Measurements from ENCODE around the gene DBI.

DBI gene

GRCh38 chr2:119366649-119367471, at the start of gene DBI, which contains the start of gene C2orf76:
Gene DBI, plus strand, starts transcription at chr2:119366977. Its CDS starts 75 bp downstream, at chr2:119367052.
Gene C2orf76, minus strand, starts transcription at chr2:119366834. Its CDS starts 26,875 bp downstream, at chr2:119339959.
- peak; percentile 86 for DNase-seq (ENCODE audit: low read depth)

DNA sequence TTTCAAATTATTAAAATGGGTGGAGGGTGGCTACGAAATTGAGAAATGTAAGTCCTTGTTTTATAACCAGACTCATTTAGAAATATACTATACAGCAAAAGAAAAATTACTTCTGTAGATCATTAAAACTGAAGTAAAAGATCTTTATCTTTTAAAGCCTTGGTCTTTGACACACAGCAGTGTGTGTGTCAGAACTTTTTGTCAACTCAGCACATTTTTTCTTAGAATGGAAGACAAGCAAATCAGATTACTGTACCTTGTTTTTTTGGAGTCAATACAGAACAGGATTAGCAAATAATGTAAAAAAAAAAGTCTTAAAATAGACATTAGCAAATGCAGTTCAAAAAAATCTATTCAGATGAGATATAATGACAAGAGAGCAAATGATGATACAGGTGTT, 49.2 kb upstream of the DBI start:
- DNase-seq (ENCODE audit: low read depth): no peak

GRCh38 chr2:119319593-119319992, 47.2 kb upstream of the DBI start:
- DNase-seq (ENCODE audit: low read depth): no peak

DNA sequence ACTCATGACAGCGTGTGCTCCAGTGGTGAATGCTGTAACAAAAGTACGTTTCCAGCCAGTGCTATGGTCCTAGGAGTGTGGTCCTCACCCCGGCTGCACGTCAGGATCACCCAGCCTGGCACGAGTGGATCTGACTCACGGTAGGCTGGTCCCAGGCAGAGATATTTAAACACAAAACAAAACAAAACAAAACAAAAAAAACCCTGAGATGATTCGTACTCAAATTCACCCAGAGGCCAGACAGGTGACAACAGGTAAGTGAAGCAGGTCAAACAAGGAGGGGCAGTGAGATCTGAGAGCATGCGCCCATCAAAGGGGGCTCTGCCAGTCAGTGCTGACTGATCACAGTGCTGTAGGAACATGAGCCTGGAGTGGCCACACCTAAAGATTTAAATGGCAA, 43.3 kb upstream of the DBI start:
- no peak for DNase-seq (ENCODE audit: low read depth)

DNA sequence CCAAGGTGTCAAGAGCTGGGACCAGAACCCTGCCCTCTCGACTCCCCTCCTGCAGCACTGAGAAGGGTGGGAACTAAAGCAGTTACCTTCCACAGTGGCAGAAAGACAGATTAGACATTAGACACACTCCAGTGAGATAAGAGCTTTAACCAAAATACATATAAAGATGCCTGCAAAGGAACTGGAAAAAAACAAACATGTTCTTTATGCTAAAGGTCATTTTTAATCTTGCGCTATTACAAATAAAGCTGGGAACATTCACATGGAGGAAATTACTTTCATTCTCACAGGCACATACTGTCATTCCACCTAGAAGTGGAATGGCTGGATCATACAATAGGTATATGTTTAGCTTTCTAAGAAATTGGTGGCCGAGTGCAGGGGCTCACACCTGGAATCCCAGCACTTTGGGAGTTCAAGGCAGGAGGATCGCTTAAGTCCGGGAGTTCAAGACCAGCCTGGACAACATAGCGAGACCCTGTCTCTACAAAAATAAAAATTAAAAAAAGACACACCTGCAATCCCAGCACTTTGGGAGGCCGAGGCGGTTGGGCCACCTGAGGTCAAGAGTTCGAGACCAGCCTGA, 42.0 kb upstream of the DBI start:
- no peak for DNase-seq (ENCODE audit: low read depth)

DNA sequence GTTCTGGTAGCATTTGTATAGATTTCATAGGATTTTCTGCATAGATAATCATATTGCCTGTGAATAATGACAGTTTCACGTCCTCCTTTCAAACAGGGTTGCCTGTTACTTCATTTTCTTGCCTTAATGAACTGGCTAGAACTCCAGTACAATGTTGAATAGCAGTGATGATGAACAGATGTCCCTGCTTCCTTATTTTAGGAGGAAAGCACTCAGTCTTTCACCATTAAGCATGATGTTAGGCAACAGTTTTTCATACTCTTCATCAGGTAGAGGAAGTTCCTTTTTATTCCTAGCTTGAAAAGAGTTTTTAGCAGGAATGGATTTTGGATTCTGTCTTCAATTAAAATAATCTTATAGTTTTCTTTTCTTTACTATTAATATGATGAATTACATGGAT, 39.8 kb upstream of the DBI start:
- DNase-seq (ENCODE audit: low read depth): no peak

- no peak for DNase-seq (ENCODE audit: low read depth)
These were observed 39.3 kb upstream of the DBI start for GRCh38 chr2:119327431-119327830.

DNA sequence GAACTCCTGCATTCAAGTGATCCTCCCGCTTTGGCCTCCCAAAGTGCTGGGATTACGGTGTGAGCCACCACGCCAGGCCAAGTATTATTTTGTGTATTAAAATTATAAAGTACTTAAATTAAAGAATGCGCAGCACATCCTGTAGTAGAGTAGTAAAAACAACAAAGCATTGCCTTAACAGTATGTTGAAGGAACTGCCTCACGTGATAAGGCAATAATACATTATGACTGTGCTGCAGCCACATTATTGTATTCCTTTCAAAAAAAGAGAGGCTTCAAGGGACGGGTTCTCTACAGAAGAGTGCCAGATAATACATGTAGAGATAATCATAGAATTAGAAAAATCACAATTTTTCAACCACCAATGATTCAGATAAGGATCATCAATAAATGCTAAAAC, 33.8 kb upstream of the DBI start:
- no peak for DNase-seq (ENCODE audit: low read depth)

- no peak for DNase-seq (ENCODE audit: low read depth)
These were observed 33.4 kb upstream of the DBI start for GRCh38 chr2:119333360-119333759.

GRCh38 chr2:119333833-119334232, 32.9 kb upstream of the DBI start:
- DNase-seq (ENCODE audit: low read depth): no peak

- DNase-seq (ENCODE audit: low read depth): no peak
These were observed 29.0 kb upstream of the DBI start for GRCh38 chr2:119337749-119338148.

GRCh38 chr2:119338272-119338671, 28.5 kb upstream of the DBI start:
- no peak for DNase-seq (ENCODE audit: low read depth)

DNA sequence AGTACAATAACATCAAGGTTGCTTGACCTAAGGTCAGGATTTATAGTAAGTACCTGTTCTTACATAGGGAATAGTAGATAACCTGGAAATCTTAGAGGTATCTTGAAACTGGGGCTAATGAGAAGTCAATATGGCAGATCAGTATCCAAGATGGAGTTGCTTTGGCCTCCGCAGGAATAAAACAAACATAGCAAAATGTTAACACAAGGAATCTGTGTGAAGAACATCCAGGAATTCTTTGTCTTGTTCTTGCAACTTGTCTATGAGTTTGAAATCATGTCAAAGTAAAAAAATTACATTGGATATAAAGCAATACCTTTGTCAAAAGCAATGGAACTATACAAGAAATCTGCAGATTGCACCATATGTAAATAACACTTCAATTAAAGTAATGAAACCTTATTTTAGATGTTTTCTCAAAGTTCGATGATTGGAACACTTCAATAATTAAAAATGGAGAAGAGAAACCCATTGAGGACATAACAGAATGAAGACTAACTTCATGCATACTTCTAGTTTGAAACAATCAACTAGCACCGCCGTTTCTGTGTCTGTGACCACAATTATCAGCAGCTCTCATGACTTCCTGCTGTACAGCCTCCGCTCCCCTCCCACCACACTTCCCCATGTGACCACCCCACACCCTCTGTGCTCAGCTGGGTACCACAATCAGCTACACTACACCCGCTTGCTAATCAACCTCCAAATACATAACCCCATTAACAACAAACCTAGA, 27.8 kb upstream of the DBI start:
- peak; percentile 59 for DNase-seq (ENCODE audit: low read depth)

GRCh38 chr2:119339562-119339923, 27.2 kb upstream of the DBI start:
- no peak for DNase-seq (ENCODE audit: low read depth)

- DNase-seq (ENCODE audit: low read depth): no peak
These were observed 25.1 kb upstream of the DBI start for GRCh38 chr2:119341684-119342083.

DNA sequence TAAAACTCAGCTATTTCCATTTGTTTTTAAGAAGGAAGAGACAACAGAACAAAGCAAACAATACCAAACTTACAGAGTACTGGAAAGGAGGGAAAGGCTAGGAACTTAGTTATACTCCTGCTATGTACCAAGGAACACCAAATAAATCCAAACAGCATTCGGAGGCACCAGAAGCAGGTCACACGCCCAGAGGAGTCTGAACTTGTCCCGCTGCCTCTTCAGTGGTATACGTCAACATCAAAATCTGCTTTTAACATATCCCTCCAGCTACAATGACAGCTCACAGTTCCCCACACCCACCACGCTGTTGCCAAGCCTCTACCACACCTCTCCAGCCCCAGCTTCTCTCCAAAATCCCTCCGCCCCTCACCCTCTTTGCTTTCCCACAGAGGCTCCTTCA, 17.5 kb upstream of the DBI start:
- DNase-seq (ENCODE audit: low read depth): no peak

DNA sequence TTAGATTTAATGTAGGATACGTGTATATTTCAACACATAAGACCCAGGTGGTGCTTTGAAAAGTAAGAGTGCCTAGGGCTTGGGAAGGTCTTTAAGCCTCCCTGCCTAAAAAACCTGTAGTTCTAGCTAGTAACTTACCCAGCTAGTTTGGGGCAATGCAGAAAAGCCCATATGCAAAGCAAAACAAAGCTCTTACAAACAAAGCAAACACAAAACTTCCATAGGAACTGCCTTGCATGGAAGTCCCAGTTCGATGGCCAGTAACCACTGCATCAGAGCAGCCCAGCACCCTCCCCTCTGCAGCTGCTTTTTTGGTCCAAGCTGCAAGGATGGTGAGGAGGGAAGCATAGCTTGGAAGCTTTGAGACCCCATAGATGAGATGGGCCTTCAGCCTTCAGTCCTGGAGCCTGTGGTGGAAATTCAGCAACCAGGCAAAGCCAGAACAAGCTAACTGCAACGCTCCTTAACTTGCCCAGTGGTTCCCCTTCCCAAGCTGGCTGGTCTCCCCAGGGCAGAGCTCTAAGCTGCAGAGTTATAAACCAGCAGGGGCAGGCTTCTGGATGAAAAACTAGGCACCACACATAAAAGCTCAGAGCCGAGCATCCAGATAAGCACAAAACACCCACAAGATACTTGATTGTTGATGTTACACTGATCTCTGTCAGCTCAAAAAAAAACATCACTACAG, 16.3 kb upstream of the DBI start:
- no peak for DNase-seq (ENCODE audit: low read depth)

DNA sequence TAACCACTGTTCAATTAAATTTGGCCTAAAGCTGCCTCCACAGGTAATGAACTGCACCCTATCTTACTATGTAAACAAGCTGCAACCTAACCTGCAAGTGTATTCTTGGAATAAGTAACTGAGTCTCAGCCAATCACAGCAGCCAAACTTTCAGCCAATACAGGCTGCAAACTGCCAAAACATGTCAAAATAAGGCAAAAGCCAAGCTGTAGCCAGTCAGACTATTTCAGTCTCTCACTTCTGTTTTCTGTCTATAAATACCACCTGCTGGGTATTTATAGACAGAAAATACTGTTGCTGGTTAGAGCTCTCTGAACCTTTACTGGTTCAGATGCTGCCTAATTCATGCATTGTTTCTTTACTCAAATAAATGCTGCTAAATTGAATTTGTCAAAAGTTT, 14.4 kb upstream of the DBI start:
- DNase-seq (ENCODE audit: low read depth): no peak

DNA sequence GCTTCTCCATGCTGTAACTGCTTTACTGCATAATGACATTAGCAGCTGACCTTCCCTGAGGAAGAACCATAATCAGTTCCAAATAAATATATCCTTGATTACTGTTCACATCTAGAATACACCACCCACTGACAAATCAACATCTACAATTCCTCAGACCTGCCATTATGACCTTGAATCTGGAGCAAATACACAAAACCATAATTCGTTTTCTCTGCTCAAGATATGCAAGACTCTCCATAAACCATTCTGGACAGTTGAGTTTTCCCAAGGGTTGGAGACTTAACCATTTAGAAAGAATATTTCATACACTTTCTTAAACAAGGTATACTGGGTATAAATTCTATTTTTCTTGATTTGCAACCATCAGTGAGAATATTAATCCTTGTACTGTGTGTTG, 11.9 kb upstream of the DBI start:
- no peak for DNase-seq (ENCODE audit: low read depth)

DNA sequence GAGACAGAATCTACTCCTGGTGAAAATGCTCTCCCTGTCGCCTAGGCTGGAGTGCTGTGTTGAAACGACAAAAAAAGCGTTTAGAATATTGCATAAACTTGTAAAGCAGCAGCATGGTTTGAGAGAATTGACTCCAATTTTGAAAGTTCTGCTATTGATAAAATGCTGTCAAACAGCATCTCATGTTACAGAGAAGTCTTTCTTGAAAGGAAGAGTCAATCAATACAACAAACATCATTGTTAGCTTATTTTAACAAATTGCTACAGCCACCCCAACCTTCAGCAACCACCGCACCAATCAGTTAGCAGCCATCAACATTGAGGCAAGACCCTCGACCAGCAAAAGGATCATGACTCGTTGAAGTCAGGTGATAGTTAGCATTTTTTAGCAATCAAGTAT, 7.0 kb upstream of the DBI start:
- DNase-seq (ENCODE audit: low read depth): no peak

GRCh38 chr2:119360423-119360966, 6.3 kb upstream of the DBI start:
- DNase-seq (ENCODE audit: low read depth): no peak

GRCh38 chr2:119364798-119365197, 2.0 kb upstream of the DBI start:
- DNase-seq (ENCODE audit: low read depth): no peak

Measured in CMK (cell line).